Erythroblast (primary cell): ENCODE data around the gene ZFYVE16.
"Not testable (repeated sequence)": the region's sequence is repeated elsewhere in the genome, so short reads cannot be mapped to it uniquely, and the experiment has no call there.

Experiments used
- DNase-seq, 2 experiments: peaks; one replicate each; lab custom pipeline; 2025; lab: John Stamatoyannopoulos, UW
- GATA1 ChIP-seq: IDR thresholded peaks from 2 replicates; pipeline ENCODE4 v1.6.1; 2011; ENCODE audit warnings: low read depth, mild to moderate bottlenecking, control low read depth, low read length, moderate library complexity
- POLR2A ChIP-seq: IDR thresholded peaks from 2 replicates; pipeline ENCODE4 v1.6.1; 2011; ENCODE audit warnings: mild to moderate bottlenecking, low read length

The ZFYVE16 gene

GRCh38 chr5:80439213-80439612 lies 31.3 kb downstream of the ZFYVE16 start:
- TF ChIP-seq GATA1 (no peak), POLR2A (no peak)
- no peak for DNase-seq

- TF ChIP-seq POLR2A (no peak), GATA1 (no peak)
Observed at GRCh38 chr5:80442742-80443141, 34.9 kb downstream of the ZFYVE16 start.

GRCh38 chr5:80453366-80453765 lies 45.5 kb downstream of the ZFYVE16 start:
- TF ChIP-seq POLR2A, result no peak
- no peak for TF ChIP-seq GATA1
- DNase-seq, result peak in 1 of 2 experiments; percentile 32

More at GRCh38 chr5:80442742-80443141, 34.9 kb downstream of the ZFYVE16 start:
- DNase-seq, result peak; percentile 3 to 17

- no peak for DNase-seq
- TF ChIP-seq POLR2A (no peak), GATA1 (no peak)
Observed at GRCh38 chr5:80463269-80463668, 55.4 kb downstream of the ZFYVE16 start.

GRCh38 chr5:80466669-80467485 lies 59.0 kb downstream of the ZFYVE16 start:
- TF ChIP-seq POLR2A, result no peak
- TF ChIP-seq GATA1, result no peak

GRCh38 chr5:80468131-80468530 lies 60.3 kb downstream of the ZFYVE16 start:
- TF ChIP-seq POLR2A (no peak), GATA1 (no peak)
- DNase-seq, result no peak

More at GRCh38 chr5:80466669-80467485, 59.0 kb downstream of the ZFYVE16 start:
- DNase-seq, result no peak

GRCh38 chr5:80470631-80471030 lies 62.8 kb downstream of the ZFYVE16 start:
- not testable (repeated sequence) for DNase-seq

GRCh38 chr5:80474929-80475328 lies 67.1 kb downstream of the ZFYVE16 start:
- DNase-seq, result no peak
- no peak for TF ChIP-seq POLR2A
- no peak for TF ChIP-seq GATA1

GRCh38 chr5:80479713-80480112 lies 71.8 kb downstream of the ZFYVE16 start:
- DNase-seq, result no peak
- no peak for TF ChIP-seq POLR2A
- no peak for TF ChIP-seq GATA1

- DNase-seq, result no peak
- TF ChIP-seq GATA1 (no peak), POLR2A (no peak)
Observed at GRCh38 chr5:80480354-80480753, 72.5 kb downstream of the ZFYVE16 start.

- peak; percentile 44 to 55 for DNase-seq
- TF ChIP-seq GATA1, result no peak
- no peak for TF ChIP-seq POLR2A
Observed at GRCh38 chr5:80481019-80481893, 73.4 kb downstream of the ZFYVE16 start.

- TF ChIP-seq GATA1 (no peak), POLR2A (no peak)
- no peak for DNase-seq
Observed at GRCh38 chr5:80482578-80482977, 74.7 kb downstream of the ZFYVE16 start.

- DNase-seq, result no peak
- no peak for TF ChIP-seq POLR2A
- TF ChIP-seq GATA1, result no peak
Observed at GRCh38 chr5:80483636-80484232, 75.9 kb downstream of the ZFYVE16 start.

GRCh38 chr5:80487444-80487828 lies 79.6 kb downstream of the ZFYVE16 start:
- TF ChIP-seq POLR2A (no peak), GATA1 (no peak)
- no peak for DNase-seq
